ENCODE data around the gene KCP.

Gene KCP

DNA sequence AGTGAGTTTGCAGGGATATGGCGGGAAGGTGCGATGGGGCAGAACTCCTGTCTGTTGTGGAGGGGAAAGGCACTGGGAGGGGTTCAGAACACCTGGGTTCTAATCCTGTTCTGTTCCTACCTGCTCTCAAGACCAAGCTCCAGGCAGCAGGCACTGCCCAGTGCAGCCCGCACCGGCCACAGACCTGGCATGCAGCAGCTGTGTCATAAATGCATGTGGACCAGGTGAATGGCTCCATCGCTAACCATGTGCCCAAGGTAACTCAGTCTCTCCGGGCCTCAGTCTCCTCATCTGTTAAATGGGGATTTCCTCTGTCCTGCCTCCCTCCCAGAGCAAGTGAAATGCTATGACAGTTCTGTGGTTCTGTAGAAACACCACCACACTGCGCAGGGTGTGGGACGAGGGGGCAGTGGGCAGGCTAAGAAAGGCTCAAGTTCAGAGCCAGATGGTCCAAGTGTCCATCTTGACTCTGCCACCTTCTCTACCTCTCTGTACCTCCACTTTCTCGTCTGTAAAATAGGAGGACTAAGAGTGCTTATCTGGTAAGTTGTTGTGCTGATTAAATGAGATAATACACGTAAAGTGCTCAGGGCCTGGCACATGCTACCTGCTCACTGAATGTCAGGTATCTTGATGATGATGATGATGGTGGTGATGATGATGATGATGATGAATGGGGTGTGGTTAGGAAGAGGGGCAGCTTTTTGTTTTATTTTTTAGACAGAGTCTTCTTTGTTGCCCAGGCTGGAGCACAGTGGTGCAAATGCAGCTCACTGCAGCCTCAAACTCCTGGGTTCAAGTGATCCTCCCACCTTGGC lies 24.9 kb downstream of the KCP start:
- DNase-seq: no peak

DNA sequence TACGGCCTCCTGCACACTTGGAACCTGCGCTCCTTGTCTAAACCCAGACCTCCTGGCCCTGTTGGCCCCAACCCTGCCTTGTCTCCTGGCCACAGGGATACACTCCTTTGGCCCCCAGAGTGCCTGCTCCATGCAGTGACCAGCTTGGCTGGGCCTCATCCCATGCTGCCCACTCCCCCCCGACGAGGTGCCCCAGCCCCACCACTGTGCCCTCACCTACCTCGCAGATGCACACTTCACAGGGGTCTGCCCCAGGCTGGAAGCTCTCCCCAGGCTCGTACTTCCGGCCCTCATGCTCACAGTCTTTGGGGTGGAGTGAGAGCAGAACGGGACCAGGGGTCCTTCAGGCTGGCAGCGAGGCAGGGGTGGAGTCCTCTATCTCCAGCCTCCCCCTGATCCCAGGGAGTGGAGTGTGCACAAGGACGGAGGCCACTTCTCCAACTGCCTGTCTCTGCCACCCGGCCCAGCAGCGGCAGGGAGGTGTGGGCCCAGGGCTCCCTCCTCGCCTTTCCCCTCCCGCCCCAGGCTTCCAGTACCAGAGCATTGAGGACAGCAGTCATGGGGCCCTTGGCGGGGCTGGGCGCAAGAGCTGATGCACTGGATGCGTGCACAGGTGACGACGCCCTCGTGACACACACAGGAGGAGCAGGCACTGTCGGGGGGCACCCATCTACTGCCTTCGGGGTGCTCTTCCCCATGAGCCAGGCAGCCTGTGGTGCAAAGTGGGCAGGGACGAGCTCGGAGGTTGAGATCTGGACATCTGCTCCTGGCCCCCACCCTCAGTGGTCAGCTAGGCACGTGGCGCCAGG lies 25.7 kb downstream of the KCP start:
- no peak for DNase-seq

DNA sequence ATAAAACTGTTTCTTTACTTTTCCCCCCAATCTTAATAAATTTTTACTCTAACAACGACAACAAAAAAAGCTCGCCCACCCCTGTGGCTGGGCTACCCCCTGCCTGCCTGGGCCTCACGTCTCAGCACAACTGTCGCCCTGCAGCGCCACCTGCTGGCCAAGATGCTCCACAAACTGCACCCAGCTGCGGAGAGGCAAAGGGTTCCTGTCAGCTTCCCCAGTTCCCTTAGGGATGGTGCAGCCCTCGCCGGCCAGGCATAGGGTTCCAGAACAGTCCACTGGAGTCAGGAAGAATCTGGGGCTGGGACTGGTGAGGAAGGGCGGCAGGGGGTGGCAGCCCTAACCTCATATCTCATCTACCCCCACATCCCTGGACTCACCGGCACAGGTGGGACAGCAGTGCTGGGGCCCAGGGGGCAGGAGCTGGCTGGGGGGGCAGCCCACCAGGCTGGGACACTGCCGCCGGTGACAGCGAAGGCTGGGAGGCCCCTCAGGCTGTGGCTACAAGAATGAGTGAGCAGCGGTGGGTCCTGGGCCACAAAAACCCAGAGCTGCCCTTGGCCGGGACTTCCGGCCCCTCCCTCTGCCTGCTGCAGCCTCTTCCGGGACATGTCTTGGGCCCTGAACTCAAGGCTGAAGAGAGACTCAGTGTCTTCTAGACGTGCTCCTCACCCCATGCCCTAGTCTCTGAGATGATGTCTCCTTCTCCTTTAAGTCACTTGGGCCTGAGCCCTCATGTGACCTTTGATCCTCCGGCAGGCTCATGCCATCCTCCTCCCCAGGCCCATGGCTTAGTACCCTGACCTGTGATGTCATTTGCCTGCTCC lies 26.7 kb downstream of the KCP start:
- peak; percentile 22 for DNase-seq

DNA sequence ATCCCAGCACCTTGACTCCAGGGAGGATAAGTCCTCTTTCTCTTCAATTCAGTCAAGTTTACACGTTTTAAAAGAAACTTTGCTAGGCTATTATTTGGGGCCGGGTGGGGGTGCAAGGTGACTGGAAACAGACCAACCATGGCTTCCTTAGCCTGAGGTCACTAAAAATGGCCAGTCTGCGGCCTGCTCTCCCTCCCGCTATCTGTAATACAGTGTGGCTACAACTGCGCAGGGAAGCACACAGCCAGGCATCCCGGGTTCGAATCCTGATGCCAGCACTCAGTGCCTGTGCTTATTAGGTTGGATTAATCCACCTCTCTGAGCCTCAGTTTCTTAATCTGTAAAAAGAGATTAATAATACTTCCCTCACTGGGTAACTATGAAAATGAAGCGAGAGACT lies 28.4 kb downstream of the KCP start:
- no peak for DNase-seq

DNA sequence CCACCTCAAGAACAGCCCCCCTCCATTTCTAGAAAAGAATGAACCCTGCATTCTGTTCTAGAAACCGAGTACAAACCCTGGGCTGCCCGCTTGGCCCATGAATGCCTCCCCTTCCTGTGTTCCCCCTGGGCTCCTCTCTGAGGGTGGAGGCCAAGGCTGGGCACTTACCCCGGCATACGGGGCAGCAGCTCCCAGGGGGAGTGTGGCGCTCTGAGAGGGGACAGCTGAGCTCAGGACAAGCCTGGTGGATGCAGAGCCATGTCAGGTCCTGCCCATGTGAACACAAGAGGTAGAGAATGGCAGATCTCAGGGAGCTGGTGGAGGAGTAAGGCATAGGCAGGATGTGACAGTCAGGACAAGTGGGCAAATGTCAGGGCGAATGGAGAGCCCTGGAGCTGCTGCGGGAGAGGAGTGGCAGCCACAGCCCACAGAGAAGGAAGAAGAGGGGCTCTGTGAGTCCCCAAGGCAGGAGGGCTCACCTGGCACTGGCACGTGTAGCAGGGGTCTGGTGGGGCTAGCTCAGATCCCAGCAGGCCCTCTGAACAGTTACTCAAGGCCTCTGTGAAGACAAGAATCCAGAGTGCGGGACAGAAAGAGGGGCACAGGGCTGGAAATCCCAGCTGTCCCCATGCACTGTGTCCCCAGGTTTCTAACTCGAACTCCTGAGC lies 28.9 kb downstream of the KCP start:
- DNase-seq: no peak

DNA sequence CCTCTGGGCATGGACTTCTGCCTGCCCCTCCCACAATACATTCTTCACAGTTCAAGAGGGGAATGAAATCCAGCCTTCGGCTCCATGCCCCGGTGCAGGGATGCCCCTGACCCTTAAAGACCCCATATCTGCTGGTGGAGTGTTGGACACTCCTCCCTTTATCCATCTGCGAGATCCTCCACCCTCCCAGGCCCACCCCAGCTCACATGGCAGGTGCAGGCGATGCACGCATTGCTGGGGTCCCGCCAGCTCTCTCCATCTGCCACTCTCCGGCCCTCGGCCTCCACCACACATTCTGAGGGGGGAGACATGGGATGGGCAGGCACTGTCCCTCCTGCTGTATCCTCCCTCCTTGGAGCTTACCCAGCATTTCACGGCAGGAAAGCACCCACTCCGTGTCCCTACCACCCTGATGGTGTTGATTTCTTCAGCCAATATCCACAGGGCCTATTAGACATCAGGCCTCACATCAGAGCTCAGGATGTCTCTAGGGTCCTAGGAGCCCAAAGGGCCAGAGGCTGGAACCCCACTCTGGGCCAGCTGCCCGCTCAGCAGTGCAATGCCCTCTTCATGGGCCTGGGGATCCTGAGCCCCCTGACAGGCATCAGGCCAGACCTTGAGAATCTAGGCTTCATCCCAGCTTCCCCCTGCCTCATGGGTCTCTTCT lies 29.6 kb downstream of the KCP start:
- DNase-seq: no peak

DNA sequence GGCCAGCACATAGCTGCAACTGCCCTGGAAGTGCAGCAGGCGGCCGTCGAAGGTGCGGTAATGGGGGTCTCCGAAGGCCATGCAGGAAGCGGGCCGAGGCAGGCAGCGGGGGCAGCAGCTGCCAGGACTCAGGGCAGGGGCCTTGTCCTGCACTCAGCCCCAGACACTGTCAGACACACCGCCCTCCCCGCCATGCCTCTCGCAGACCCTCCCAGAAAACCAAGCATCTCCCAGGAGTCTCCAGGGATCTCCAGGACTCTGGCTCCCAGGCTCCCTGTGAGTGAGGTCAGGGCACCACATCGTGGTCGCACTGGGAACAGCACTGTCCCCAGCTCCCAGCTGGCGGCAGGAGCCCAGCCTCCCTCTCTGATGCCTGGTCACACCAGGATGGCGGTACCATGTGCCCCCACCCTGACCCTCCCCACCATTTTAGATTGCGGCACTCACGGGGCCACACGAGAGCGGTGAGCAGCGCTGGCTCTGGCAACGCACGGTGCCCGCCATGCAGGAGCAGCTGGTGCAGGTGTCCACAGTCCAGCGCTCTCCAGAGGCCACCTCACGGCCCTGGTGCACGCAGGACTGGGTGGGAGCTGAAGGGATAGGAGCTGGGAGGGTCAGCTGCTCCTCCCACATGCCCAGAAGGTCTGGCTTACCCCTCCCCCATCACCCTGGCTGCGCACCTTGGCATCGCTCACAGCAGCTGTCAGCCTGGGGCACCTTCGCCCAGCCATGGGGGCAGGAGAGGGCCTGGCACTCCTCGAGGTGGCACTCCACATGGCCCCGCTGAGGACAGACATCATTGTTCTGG lies 30.4 kb downstream of the KCP start:
- DNase-seq: no peak

DNA sequence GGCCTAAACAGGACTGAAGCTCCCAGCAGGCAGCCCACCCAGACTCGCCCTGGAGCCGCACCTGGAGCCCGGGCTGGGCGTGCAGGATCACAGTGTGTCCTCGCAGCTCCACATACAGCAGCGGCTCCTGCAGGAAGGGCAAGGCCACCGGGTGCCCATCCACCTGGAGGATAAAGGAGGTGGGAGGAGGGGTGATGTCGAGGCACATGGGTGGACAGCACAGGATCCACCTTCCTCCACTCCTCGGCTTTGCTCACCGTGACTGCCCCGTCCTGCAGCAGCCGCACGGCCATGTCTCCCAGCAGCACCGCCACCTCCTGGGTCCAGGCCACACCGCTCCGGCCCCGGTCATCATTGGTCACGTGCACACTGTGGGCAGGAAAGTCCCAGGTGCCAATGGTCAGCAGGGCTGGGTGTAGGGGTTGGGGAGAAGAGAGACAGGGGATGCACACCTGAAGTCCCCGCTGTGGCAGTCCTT lies 31.0 kb downstream of the KCP start:
- DNase-seq: no peak

DNA sequence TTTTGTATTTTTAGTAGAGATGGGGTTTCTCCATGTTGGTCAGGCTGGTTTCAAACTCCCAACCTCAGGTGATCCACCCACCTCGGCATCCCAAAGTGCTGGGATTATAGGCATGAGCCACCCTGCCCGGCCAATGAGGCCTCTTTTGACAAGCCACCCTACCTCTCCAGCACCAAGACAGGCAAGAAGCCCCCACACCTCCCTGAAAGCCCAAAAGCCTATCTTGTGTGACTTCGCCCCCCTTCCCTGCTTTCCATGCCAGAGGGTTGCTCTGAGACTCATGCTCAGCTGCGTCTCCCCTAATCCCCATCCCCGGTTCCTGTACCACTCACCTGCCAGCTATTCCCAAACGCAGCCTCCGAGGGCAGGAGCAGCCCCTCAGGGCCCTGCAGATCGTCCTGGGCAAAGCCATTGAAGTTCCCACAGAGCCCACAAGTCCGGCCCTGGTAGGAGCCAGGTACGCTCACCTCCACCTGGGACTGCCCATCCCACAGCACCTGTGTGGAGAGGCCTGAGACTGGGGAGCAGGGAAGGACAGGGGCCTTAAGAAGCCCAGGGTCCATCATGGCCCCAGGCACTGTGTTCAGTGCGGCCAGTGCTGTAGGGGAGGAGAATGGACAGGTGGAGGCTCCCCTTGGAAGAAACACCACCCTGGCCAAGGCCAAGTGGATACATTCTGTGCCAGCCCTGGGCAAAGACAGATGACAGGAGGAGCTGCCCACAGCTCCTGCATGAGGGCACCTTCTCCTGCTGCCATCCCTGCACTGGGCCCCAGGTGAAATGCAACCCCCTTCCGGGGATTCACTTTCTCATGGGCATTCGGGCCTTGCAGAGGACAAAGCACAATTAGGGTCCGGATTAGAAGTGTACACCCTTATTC lies 32.0 kb downstream of the KCP start:
- no peak for DNase-seq

DNA sequence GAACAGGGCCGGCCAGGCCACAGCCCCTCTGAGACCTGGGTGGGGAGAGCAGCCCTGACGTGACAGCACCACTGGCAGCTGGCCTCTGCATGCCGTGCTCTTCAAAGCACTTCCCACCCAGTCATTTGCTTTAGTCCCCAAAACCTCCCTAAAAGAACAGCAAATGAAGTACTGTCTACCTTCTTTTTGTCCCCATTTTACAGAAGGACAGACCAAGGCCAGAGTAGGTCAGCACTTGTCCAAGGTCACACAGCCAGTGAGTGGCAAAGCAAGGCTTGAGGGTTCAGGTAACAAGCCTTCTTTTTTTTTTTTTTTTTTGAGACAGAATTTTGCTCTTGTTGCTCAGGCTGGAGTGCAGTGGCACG lies 32.8 kb downstream of the KCP start:
- no peak for DNase-seq

DNA sequence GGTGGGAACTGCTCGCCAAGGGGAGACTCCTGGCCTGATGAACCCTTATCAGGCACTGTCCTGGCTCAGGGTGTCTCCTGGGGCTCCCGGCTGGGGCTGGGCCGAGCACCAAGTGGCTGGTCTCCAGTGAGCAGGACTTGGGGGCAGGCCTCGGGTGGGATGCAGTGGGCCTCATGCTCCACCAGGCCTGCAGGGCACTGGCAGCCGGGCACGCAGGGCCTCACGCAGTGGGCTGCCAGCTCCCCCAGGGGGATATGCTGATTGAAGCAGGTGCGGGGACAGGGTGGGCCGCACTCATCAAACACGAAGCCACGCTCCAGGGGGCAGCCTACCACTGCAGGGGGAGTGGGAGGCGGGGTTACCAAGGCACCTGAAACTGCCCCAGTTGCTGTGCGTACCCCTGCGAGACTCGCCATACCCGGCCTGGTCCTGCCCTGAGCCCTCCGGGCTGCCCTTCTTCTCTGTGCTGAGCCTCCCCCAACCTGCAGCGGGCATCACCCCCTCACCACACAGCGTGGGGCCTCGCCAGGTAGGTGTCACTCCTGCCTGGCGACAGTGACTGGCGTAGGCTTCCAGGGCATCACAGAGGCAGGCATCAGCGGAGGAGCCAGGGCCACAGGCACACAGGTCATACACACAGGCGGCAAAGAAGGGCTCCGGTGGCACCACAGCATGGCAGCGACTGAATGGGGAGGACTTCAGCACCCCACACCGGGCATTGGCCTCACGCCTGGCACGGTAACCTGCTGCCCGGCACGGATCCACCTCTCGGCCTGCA lies 33.3 kb downstream of the KCP start:
- DNase-seq: no peak

DNA sequence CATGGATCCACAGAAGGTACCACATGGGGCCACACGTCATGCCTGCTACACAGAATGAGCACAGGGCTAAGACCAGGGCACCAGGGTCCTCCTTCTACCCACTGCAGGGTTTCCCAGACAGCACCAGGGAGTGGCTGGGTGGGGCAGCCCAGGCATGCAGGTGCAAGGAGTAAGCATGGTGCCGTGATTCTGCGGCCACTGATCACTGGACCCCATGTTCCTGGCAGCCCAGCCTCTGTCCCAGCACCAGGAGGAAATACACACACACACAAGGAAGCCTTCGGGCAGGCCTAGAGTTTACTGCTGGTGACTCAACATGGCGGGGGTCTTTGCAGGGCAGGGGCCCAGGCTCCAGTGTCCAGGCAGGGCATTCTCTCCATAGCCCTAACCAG lies 33.9 kb downstream of the KCP start:
- no peak for DNase-seq

DNA sequence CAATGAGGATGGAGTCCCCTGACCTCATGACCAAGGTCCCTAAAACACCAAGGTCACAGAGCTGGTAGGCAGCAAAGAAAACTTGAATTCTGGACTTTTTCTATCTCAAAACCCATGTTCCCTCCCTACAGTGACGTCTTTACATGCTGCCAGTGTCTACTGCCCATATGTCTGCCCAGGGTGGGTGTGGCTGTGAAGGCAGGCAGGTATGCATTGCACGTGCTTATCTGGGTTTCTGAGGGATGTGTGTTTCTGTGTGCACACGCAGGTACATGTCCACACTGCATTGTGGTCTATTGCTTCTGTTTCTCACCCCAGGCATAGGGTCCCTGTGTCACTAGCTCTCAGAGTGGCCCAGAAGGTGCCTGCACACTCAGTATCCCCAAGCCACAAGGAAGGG lies 34.4 kb downstream of the KCP start:
- DNase-seq: no peak

DNA sequence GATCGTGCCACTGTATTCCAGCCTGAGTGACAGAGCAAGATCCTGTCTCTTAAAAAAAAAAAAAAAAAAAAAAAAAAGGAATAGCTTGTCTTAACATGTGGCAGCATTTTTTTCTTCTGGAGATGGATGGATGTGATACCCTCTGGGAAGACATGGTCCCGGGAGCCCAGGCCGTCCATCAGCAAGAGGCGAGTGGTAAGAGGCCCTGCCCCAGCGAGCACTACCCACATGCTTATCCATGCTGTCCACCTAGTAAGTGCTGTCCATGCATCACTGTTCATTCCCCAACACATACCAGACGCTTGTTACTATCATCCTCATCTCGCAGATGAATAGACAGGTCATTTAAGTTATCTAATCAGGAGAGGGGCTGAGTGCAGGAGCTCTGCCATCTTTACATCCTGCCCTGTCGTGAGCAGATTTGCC lies 35.0 kb downstream of the KCP start:
- no peak for DNase-seq

DNA sequence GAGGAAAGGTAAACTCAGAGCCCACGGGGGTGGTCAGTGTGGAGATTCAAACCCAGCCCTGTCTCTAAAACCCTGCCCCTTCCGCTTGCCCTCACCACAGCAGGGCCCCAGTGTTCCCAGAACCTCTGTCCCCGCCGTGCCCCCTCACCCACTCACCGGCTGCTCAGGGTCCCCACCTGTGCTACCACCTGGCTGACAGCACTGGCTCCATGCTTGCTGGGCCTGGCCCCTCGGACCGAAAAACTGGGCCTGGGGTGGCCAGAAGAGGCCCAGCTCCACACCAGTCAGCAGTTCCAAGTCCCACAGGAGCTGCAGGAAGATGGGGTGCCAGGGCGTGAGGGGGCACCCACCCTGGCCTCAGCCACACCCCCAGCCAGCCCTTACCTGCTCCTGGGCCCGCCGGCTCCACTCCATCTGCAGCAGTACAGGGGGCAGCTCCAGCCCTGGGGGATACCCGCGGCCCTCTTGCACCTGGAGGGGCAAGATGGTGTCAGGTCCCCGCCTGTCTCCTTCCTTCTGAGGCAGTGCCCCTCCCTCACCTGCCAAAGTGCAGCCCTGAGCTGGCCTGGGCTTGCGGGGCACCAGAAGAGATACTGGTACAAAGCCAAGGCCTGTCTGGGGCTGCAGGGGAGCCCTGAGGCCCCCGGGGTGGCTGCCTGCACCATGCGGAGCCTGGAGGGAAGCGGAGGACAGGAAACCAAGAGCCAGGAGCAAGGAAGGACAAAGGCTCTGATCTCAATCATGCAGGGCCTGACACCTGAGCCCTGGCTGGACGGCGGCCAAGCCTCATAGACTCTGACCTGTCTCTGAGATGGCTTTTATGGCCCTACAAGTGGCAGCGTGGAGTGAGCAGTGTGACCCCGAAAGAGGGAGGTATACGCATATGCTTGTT lies 36.1 kb downstream of the KCP start:
- no peak for DNase-seq

DNA sequence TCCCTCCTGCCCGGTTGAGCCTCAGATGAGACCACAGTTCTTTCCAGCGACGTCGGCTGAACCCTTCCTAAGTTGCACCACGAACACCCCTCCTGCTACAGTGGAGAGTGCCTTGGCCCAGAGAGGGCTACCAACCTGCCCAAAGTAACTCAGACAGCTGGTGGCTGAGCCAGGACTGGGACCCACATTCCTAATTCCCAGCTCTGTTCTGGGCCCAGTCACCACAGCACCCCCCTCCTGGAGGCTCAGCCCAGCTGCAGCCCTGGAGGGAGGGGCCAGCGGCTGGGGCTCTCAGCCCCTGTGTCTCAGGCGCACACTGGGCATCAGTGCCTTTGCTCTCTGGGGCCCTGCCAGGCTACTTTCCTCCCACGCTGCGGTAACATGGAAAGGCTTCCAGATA lies 37.3 kb downstream of the KCP start:
- no peak for DNase-seq

DNA sequence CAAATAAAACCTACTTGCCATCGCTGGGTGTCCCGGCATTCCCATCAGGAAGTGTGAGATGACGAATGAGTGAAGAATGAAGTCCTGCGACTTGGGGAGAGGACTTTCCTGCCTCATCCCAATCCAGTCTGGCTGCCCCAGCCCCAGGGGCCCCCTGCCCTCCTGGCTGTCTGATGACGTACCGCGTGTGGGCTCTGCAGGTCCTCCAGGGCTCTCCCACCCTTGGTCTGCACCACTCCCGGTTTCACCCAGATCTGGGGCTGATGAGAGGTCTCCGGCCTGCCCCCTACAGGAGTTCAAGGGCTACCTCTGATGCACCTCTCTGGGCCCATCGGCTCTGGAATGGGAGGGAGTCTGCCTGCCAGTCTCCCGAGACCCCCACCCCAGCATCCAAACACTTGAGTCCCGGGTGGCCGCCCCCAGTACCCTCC lies 38.1 kb downstream of the KCP start:
- DNase-seq: no peak

DNA sequence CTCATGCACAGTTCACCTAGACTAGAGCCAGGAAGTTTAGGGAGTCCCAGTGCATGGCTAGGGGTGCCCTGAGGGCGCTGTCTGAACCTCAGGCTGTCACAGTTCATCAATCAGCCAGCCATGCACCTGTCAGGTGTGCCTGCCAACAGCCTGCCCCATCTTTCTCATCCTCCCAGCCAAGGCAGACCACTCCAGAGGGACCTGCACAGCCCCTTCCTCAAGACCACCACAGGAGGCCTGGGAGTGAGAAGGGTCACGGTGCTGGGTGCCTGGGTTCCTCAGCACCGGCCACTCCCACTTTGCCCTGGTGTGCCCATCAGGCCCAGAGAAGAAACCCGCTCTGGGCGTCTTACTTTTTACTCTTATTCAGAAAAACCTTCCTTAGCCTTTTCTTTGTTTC lies 39.5 kb downstream of the KCP start:
- no peak for DNase-seq

DNA sequence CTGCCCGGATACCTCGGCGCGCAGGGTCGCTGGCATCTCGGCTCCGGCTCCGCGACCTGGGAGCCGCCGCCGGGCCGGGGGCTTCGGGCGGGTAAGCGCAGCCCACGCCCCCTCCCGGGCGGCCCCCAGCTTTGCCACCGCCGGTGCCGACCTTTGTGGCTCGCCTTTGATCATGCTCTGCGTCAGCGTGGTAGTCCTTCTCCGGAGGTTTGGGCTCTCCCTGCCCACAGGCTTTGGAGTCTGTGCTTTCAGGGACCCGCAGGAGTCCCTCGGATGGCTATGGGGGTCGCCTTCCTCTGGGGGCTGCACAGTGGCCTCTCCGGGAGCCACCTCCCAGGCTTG lies 40.6 kb downstream of the KCP start:
- DNase-seq: no peak

Data from NCI-H1048 (cell line).